ENCODE measurements around the gene AQP7.
"Not testable (repeated sequence)": the region's sequence is repeated elsewhere in the genome, so short reads cannot be mapped to it uniquely, and the experiment has no call there.

AQP7 gene

DNA sequence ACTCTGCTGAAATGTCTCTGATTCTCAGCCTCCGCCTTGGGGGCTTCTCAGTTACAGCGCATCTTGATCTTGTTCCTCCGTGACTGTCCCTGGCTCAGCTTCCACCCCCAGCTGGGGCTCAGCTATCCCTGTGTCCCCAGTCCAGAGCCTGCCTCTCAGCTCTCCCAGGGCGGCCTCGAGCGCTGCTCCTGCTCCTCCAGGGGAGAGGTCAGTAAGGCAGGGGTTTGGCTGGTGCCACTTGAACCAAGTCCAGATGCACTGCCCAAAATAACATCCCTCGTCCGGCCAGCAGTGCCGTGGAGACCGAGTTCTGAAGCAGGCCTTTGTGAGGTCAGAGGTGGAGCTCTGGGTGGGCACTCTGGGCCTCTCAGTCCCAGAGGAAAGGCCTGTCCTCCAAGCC is at the start of gene AQP7:
Gene AQP7, minus strand, starts transcription at position 198 of the 400 bp plus-strand sequence. CDS start 1,306 bp downstream, outside the sequence.
- not testable (repeated sequence) for DNase-seq

DNA sequence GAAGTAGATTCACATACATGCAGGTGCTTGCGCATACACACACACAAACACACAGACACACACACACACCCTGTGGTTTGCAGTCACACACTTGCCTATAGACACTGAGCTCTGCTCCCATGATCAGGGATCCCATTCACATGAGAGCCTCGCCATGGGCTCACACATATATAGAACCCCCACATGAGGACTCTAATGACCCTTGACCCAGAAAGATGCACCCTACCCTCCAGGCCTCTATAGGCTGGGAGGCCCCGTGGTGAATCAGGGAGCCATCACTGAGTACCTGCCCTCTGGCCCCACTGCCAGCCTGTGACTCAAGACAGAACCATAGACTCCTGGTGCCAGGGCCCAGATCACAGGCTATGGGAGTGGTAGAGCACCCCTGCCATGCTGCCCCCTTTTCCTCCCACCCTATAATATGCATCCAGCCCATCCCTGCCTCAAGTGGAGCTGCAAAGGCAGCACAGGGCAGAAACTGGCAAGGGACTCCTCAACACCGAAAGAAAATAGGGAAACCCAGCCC is 48.3 kb upstream of the AQP7 start:
- DNase-seq = no peak

DNA sequence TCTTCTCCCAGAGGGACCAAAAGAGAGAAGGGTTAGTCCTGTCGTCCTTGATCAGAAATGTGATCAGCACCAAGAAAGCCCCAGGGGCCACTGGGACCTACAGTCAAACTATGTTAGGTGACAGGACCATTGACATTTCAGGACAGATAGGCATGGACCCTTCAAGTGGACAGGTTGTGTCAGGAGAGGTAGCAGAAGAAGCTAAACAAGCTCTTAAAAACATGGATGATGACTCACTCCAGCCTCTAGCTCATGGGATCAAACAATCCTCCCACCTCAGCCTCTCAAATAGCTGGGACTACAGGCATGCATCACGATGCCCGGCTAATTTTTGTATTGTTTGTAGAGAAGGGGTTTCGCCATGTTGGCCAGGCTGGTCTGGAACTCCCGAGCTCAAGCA is 47.3 kb upstream of the AQP7 start:
- DNase-seq = no peak

DNA sequence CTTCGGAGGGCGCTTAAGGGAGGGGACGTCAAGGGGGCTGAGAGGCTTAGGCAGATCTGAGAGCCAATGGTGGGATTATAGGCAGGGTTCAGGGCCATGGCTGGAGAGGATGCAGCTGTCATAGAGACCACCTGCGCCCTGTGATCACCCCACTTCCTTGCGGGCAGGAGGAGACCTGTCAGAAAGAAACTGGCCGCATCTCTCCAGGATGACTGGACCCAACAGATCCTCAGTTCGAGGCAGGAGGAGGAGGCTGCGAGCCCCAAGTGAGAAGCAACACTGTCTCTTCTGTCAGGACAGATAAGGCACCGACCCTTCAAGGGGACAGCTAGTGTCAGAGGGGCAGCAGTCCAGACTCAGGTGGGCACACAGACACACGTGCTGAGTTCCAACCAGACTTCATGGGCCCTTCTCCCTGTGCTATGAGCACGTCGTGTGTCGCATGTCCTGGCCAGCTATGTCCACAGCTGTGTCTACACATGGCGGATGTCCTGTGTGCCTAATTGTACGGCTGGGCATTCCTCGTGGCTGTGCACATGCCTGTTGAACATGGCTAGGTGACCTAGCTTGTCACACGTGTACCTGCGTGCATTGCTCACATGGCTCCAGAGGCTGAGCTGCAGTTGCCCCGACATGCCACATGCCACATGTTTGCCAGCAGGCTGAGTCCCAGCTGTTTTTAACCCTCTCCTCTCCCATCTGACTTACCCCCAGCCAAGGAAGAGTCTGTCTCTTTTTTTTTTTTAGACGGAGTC is 45.6 kb upstream of the AQP7 start:
- no peak for DNase-seq

- DNase-seq = peak in 3 of 4 experiments; percentile 29 to 72 (median 59)
These were observed 44.8 kb upstream of the AQP7 start, which contains the start of gene AQP3 for GRCh38 chr9:33446946-33447798. Gene AQP3 (minus strand): TSS chr9:33447593. CDS start chr9:33447530, 63 bp downstream.

DNA sequence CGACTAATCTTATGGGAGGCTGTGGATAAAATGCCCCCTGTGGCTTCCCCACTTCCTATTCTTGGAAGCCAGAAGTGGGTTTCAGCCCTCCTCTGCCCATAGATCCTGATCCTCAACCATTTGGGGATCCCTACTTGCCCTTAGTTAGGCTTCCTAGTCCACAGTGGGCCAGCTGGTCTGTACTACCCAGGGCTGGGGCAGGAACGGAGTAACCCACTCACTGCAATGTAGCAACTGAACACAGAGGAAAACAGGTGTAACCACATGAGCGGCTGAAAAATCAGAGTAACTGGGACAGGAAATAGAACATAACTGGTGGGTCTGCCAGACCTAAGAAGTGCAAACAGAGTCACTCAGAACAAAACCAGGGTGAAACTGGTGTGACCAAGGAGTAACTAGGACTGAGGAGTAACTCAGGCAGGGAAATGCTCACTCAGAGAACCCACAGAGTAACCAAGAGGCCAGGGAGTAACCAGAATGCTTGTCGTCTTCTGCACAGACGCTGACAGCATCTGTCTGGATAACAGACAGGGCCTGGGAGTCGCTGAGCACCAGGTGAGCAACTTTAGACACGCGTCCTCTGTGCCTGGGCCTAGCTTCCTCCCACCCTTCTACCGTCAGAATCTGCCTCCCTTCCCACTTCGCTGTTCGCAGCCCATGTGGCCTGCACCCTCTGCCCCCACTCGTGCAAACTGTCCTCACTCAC is 44.0 kb upstream of the AQP7 start:
- peak in 1 of 4 experiments; percentile 25 for DNase-seq

- DNase-seq = no peak
These were observed 43.2 kb upstream of the AQP7 start for GRCh38 chr9:33445389-33446239.

- DNase-seq = no peak
These were observed 41.2 kb upstream of the AQP7 start for GRCh38 chr9:33443464-33444154.

GRCh38 chr9:33443047-33443446 is 40.7 kb upstream of the AQP7 start:
- DNase-seq = no peak

- no peak for DNase-seq
These were observed 39.8 kb upstream of the AQP7 start for GRCh38 chr9:33442125-33442524.

GRCh38 chr9:33440609-33441008 is 38.2 kb upstream of the AQP7 start:
- no peak for DNase-seq

DNA sequence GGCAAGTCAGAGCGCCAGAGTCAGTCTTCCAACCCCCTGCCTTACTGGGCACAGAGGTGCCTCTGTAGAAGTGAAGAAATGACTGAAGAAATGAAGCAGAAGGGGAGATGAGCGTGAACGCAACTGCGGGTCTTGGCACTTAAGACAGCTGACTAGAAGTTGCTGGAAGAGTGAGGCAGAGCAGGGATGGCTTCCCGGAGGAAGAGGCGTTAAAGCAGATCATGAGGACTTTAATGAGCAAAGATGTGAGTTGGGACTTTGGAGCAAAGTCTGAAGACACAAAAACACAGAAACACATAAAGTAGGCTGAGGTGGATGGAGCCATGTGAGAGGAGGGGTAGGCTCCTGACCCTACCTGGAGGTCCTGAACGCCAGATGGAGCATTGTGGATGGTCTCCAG is 37.8 kb upstream of the AQP7 start:
- no peak for DNase-seq

DNA sequence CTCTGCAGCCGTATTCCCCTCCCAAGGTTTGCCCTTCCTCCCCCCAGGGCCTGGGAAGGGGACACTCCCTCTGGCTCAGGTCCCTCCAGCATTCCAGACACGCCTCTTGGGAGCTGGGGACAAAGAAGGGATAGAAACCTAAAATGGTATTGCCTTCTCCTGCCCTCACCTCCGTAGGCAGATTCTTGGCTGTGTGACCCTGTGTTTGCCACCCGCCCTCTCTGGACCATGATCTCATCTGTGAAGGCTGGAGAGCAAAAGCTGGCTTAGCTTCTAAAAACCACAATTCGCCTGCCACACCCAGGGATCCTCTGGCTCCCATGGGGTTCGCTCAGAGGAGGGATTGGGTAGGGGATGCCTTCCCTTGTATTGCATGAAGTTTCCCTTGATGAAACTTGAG is 37.4 kb upstream of the AQP7 start:
- no peak for DNase-seq

- DNase-seq = no peak
These were observed 36.7 kb upstream of the AQP7 start for GRCh38 chr9:33438926-33439680.

GRCh38 chr9:33437898-33438297 is 35.5 kb upstream of the AQP7 start:
- DNase-seq = no peak

DNA sequence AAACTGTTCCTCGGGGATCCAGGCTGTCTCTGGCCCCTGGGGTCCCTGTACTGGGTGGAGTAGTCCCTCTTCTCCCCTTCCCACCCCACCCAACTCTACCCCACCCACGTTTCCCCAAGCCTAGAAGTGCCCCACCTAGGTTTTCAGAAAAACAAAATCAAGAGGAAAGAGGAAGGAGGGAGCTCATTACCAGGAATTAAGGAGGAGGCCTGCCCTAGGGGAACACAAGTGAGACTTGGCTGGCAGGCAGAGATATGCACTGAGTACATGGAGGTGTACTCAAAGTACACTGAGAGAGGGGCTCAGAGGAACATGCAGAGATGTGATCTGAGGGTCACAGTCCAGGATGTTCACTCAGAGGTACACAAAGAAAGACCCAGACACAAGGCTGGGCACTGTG is 34.8 kb upstream of the AQP7 start:
- no peak for DNase-seq

GRCh38 chr9:33436445-33436844 is 34.1 kb upstream of the AQP7 start:
- DNase-seq = no peak

GRCh38 chr9:33435821-33436277 is 33.5 kb upstream of the AQP7 start:
- no peak for DNase-seq

DNA sequence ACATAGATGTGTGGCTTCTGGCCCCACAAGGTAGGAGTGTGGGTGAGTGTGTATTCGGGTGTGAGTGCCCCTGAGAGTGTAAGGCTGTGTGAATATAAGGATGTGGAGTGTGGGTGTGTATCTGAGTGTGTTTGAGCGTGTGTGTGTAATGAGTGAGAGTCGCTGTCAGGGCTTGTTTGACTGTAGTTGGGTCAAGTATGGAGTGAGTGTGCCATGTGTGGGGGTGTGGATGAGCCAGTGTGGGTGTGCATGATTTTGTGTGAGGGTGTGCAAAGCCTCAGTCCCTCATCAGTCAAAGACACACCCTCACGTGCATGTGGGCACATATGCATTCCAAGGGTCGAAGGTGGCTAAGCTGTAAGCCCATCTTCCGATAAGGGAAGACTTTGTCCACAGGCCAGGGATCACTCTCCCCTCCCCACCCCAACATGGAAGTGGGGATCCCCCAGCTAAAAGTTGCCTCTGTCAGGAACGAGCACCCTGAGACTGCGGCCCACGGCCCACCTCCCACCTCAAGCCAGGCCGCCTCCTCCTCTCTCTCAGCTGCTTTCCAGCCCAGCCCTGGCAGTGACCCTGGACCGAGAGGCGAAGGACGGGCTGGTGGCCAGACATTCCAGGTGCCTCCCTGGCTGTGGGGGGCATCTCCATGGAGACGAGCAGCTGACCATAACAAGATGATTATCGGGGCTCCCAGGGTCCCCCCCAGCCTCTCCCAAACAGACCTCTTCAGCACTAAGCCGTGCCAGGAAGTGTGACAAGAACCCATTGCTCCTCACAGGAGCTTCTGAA is 32.1 kb upstream of the AQP7 start:
- no peak for DNase-seq

DNA sequence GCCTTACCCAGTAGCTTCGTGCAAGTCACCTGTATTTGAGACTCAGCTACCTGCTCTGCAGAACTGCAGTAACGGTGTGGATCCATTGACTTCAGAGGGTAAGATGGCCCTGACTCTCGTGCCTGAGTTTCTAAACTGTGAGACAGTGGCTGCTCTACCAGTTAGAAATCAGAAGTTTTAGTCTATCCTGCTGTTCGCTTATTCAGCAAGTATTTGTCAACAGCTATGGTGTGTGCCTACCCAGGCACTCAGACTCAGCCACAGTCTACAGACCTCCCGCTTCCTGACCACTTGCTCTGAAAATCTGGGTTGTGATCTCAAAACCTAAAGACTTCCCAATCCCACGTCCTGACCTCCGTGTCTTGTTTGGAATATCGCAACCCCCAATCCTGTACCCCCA is 31.5 kb upstream of the AQP7 start:
- DNase-seq = no peak

All from activated naive CD4-positive, alpha-beta T cell (primary cell).